ENCODE results near the gene SNPH. TPM values are rescaled to one million over a fixed set of nuclear protein-coding genes. Genes with fewer than 3 reads are reported as not detected.

The SNPH gene
- total RNA-seq, 1 experiment from 2014 or later = 21.4 TPM

- no TSS peak for BruUV-seq (replicated peaks)
- POLR2A ChIA-PET (ENCODE audit: unreplicated experiment) = no interaction called here
Measured at GRCh38 chr20:1280195-1281102, 14.4 kb downstream of the SNPH start.

DNA sequence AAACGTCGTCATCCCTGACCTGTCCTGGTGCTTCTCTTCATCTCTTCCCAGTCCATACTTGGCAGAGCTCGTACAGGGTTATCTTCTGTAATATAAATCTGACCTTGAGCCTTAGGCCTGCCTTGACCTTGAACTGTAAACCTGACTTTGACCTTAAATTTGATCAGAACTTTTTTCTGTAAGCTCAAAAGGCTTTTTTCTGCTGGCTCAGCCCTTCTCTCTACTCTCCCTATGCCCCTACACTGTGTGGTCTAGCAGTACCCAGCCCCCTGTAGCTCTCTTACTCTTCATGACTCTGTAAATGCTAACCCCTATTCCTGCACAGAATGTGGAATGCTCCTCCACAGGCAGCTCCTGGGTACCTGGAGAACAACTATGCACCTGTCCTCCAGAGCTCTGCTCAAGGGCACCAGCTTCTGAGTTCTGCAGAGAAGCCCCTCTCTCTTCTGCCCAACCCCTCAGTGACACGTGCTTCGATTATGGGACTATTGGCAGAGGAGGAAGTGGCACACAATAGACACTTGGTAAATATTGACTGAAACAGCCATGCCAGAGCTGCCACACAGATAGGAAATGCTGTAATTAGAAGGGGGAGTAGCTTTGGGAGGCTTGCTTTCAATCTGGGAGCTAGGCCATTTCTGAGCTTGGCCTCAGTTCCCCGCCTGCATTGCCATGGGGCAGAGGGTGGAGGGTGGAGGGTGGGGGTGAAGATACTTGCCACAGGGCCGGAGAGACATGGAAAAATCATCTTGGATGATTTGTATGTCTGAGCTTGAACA is 15.4 kb downstream of the SNPH start:
- H3K4me2 ChIP-seq (ENCODE audit: low read length) = no peak overlapping the region
- no peaks in the 10 kb centered on the region for H4K20me1 ChIP-seq (ENCODE audit: low read length)
- no peaks in the 10 kb centered on the region for H3K27me3 ChIP-seq (ENCODE audit: low read length)
- TF ChIP-seq EZH2phosphoT487 (IDR thresholded peaks at IDR 0.05; ENCODE audit: borderline replicate concordance, low read length) (no peak), EZH2 (IDR thresholded peaks at IDR 0.05; ENCODE audit: low read length, unreplicated experiment) (no peak)
- TF ChIP-seq, protein P1, sequence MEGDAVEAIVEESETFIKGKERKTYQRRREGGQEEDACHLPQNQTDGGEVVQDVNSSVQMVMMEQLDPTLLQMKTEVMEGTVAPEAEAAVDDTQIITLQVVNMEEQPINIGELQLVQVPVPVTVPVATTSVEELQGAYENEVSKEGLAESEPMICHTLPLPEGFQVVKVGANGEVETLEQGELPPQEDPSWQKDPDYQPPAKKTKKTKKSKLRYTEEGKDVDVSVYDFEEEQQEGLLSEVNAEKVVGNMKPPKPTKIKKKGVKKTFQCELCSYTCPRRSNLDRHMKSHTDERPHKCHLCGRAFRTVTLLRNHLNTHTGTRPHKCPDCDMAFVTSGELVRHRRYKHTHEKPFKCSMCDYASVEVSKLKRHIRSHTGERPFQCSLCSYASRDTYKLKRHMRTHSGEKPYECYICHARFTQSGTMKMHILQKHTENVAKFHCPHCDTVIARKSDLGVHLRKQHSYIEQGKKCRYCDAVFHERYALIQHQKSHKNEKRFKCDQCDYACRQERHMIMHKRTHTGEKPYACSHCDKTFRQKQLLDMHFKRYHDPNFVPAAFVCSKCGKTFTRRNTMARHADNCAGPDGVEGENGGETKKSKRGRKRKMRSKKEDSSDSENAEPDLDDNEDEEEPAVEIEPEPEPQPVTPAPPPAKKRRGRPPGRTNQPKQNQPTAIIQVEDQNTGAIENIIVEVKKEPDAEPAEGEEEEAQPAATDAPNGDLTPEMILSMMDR (conservative IDR thresholded peaks at IDR 0.05; ENCODE audit: low read depth, low read length) = no peak
- H3K4me1 ChIP-seq (ENCODE audit: insufficient read depth, low read length) = peaks cover 6% of the 10 kb centered on the region; the same call in 1 of the 2 replicates
- no peaks in the 10 kb centered on the region for H3F3A ChIP-seq (ENCODE audit: low read length, unreplicated experiment)
- intact Hi-C loops (cut with micrococcal nuclease) = no loop called here
- H3K79me2 ChIP-seq (ENCODE audit: low read length) = no peaks in the 10 kb centered on the region
- no peak overlapping the region for H3K9ac ChIP-seq (ENCODE audit: low read length)
- BruUV-seq (replicated peaks) = no TSS peak
- no peak overlapping the region for H3K4me3 ChIP-seq (ENCODE audit: low read length)
- H3K9me3 ChIP-seq (ENCODE audit: low read length) = no peaks in the 10 kb centered on the region
- DNase-seq (no peak), ATAC-seq (peak; percentile 67)
- no peak overlapping the region for H3K27ac ChIP-seq (ENCODE audit: low read length)
- H3K9me2 ChIP-seq (replicated peaks; ENCODE audit: low read length) = no peaks in the 10 kb centered on the region
- ChIA-PET CTCF (no interaction called here), POLR2A (ENCODE audit: unreplicated experiment) (interaction anchor here (0.6 kb wide), 1 partner anchor 888 kb away, joined by 3 read pairs; no protein-coding TSS in a partner anchor)
- no peak overlapping the region for H2AFZ ChIP-seq (ENCODE audit: low read length)
- H3K36me3 ChIP-seq (ENCODE audit: low read depth, low read length) = no peaks in the 10 kb centered on the region

More at GRCh38 chr20:1280195-1281102, 14.4 kb downstream of the SNPH start:
- peaks cover 6% of the 10 kb centered on the region; the same call in 1 of the 2 replicates for H3K4me1 ChIP-seq (ENCODE audit: insufficient read depth, low read length)
- no peaks in the 10 kb centered on the region for H3F3A ChIP-seq (ENCODE audit: low read length, unreplicated experiment)
- H3K4me2 ChIP-seq (ENCODE audit: low read length) = no peak overlapping the region
- no peak overlapping the region for H3K4me3 ChIP-seq (ENCODE audit: low read length)
- CTCF ChIA-PET = no interaction called here
- H4K20me1 ChIP-seq (ENCODE audit: low read length) = no peaks in the 10 kb centered on the region
- TF ChIP-seq, protein P1 (conservative IDR thresholded peaks at IDR 0.05; ENCODE audit: low read depth, low read length) = no peak
- TF ChIP-seq EZH2 (IDR thresholded peaks at IDR 0.05; ENCODE audit: low read length, unreplicated experiment) (no peak), EZH2phosphoT487 (IDR thresholded peaks at IDR 0.05; ENCODE audit: borderline replicate concordance, low read length) (no peak)
- intact Hi-C loops (cut with micrococcal nuclease) = no loop called here
- H3K9ac ChIP-seq (ENCODE audit: low read length) = no peak overlapping the region
- no peaks in the 10 kb centered on the region for H3K79me2 ChIP-seq (ENCODE audit: low read length)
- no peak overlapping the region for H3K27ac ChIP-seq (ENCODE audit: low read length)
- H2AFZ ChIP-seq (ENCODE audit: low read length) = no peak overlapping the region
- H3K27me3 ChIP-seq (ENCODE audit: low read length) = no peaks in the 10 kb centered on the region
- H3K9me3 ChIP-seq (ENCODE audit: low read length) = no peaks in the 10 kb centered on the region
- no peaks in the 10 kb centered on the region for H3K9me2 ChIP-seq (replicated peaks; ENCODE audit: low read length)
- no peak for DNase-seq
- peak; percentile 48; the same call in 1 of the 2 replicates for ATAC-seq
- no peaks in the 10 kb centered on the region for H3K36me3 ChIP-seq (ENCODE audit: low read depth, low read length)
